ENCODE data around the gene DFFB.

GRCh38 chr1:3910049-3910731 lies 52.9 kb downstream of the DFFB start:
- no peak for TF ChIP-seq ELK3 (CRISPR knock-in tag; IDR thresholded peaks at IDR 0.05)
- TF ChIP-seq SMAD1 (IDR thresholded peaks at IDR 0.05; ENCODE audit: low read depth, low read length, partially characterized antibody), result no peak
- TF ChIP-seq, protein P1, sequence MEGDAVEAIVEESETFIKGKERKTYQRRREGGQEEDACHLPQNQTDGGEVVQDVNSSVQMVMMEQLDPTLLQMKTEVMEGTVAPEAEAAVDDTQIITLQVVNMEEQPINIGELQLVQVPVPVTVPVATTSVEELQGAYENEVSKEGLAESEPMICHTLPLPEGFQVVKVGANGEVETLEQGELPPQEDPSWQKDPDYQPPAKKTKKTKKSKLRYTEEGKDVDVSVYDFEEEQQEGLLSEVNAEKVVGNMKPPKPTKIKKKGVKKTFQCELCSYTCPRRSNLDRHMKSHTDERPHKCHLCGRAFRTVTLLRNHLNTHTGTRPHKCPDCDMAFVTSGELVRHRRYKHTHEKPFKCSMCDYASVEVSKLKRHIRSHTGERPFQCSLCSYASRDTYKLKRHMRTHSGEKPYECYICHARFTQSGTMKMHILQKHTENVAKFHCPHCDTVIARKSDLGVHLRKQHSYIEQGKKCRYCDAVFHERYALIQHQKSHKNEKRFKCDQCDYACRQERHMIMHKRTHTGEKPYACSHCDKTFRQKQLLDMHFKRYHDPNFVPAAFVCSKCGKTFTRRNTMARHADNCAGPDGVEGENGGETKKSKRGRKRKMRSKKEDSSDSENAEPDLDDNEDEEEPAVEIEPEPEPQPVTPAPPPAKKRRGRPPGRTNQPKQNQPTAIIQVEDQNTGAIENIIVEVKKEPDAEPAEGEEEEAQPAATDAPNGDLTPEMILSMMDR (IDR thresholded peaks at IDR 0.05 in 2 of 3, conservative IDR thresholded peaks at IDR 0.05 in 1 of 3; ENCODE audit: insufficient read depth in 2 of 3, low read depth in 1 of 3, low read length in 3 of 3), result no peak
- no peak for TF ChIP-seq GTF2F1 (IDR thresholded peaks at IDR 0.05; ENCODE audit: low read depth, low read length)
- no peak for TF ChIP-seq RAD21 (CRISPR knock-in tag; conservative IDR thresholded peaks at IDR 0.05 in 1 of 2, IDR thresholded peaks at IDR 0.05 in 1 of 2)
- no peak for TF ChIP-seq ZNF766 (CRISPR knock-in tag; conservative IDR thresholded peaks at IDR 0.05)
- no peak for TF ChIP-seq ESRRA (IDR thresholded peaks at IDR 0.05; ENCODE audit: borderline replicate concordance, low read depth)
- no peak for TF ChIP-seq AFF4 (CRISPR knock-in tag; IDR thresholded peaks at IDR 0.05)

All from K562 (cell line).